ENCODE results near the gene SHE. TPM values are rescaled to one million over a fixed set of nuclear protein-coding genes. Genes with fewer than 3 reads are reported as not detected.
A peak's percentile ranks its signal among the peaks of the same experiment; 100 is the strongest.

Gene SHE
- total and polyA plus RNA-seq, 2 experiments from 2014 or later = 0.23 to 0.69 TPM

- Mint-ChIP-seq H3K27ac (no peak overlapping the region), H3K9me3 (no peaks in the 10 kb centered on the region), H3K4me1 (peaks cover 16% of the 10 kb centered on the region), H3K4me3 (no peak overlapping the region), H3K27me3 (ENCODE audit: insufficient read depth, low read depth, poor library complexity) (peaks cover 2% of the 10 kb centered on the region), H3K36me3 (ENCODE audit: low read depth) (no peaks in the 10 kb centered on the region)
- Histone ChIP-seq H3K9me2 (ENCODE audit: insufficient read depth) (no peaks in the 10 kb centered on the region), H3K4me3 (no peak overlapping the region), H3F3A (replicated peaks; ENCODE audit: low read depth) (no peaks in the 10 kb centered on the region), H3K27ac (ENCODE audit: low read depth) (no peak overlapping the region), H3K27me3 (ENCODE audit: insufficient read depth) (no peaks in the 10 kb centered on the region), H3K4me1 (ENCODE audit: insufficient read depth) (no peaks in the 10 kb centered on the region; the same call in 1 of the 2 replicates), H2AFZ (no peak overlapping the region), H3K36me3 (ENCODE audit: insufficient read depth) (no peaks in the 10 kb centered on the region), H3K4me2 (no peak overlapping the region), H3K79me2 (replicated peaks; ENCODE audit: insufficient read depth) (no peaks in the 10 kb centered on the region), H4K20me1 (replicated peaks; ENCODE audit: insufficient read depth) (no peaks in the 10 kb centered on the region)
- DNase-seq (ENCODE audit: low spot score) = peak; percentile 41
- peak; percentile 71 for ATAC-seq
- no peak for TF ChIP-seq JUNB (IDR thresholded peaks at IDR 0.05; ENCODE audit: unreplicated experiment)
- TF ChIP-seq CTCF (conservative IDR thresholded peaks at IDR 0.05; ENCODE audit: low read depth in 2 of 2) = peak; percentile 35 to 46; a peak in 3 of 4 replicates
These were observed 35.2 kb downstream of the SHE start for GRCh38 chr1:154466921-154467417.

GRCh38 chr1:154466206-154466605 is 36.0 kb downstream of the SHE start:
- H2AFZ ChIP-seq = no peak overlapping the region; the same call in 1 of the 2 replicates
- H3K36me3 Mint-ChIP-seq (ENCODE audit: low read depth) = no peaks in the 10 kb centered on the region
- no peaks in the 10 kb centered on the region for H3K79me2 ChIP-seq (replicated peaks; ENCODE audit: insufficient read depth)
- no peaks in the 10 kb centered on the region for H3K9me2 ChIP-seq (ENCODE audit: insufficient read depth)
- no peak overlapping the region for H3K4me3 ChIP-seq
- no peak overlapping the region for H3K27ac Mint-ChIP-seq
- peaks cover 16% of the 10 kb centered on the region for H3K4me1 Mint-ChIP-seq
- no peaks in the 10 kb centered on the region for H3K36me3 ChIP-seq (ENCODE audit: insufficient read depth)
- no peaks in the 10 kb centered on the region for H4K20me1 ChIP-seq (replicated peaks; ENCODE audit: insufficient read depth)
- H3K4me2 ChIP-seq = no peak overlapping the region
- H3K27me3 ChIP-seq (ENCODE audit: insufficient read depth) = no peaks in the 10 kb centered on the region
- H3K4me1 ChIP-seq (ENCODE audit: insufficient read depth) = no peaks in the 10 kb centered on the region; the same call in 1 of the 2 replicates
- no peaks in the 10 kb centered on the region for H3F3A ChIP-seq (replicated peaks; ENCODE audit: low read depth)
- H3K9me3 Mint-ChIP-seq = no peaks in the 10 kb centered on the region
- peaks cover 2% of the 10 kb centered on the region for H3K27me3 Mint-ChIP-seq (ENCODE audit: insufficient read depth, low read depth, poor library complexity)
- DNase-seq (ENCODE audit: low spot score) (no peak), ATAC-seq (no peak)
- H3K27ac ChIP-seq (ENCODE audit: low read depth) = no peak overlapping the region
- no peak overlapping the region for H3K4me3 Mint-ChIP-seq
- TF ChIP-seq ZNF331 (CRISPR knock-in tag; IDR thresholded peaks at IDR 0.05; ENCODE audit: low read depth) (no peak), ZNF462 (CRISPR knock-in tag; IDR thresholded peaks at IDR 0.05) (no peak), ETS1 (IDR thresholded peaks at IDR 0.05) (no peak), ZNF114 (CRISPR knock-in tag; IDR thresholded peaks at IDR 0.05) (no peak), CREB1 (CRISPR knock-in tag; IDR thresholded peaks at IDR 0.05; ENCODE audit: low read depth) (no peak), POLR2AphosphoS5 (IDR thresholded peaks at IDR 0.05; ENCODE audit: low read depth) (no peak), NANOG (IDR thresholded peaks at IDR 0.05; ENCODE audit: borderline replicate concordance) (no peak), CTCF (conservative IDR thresholded peaks at IDR 0.05; ENCODE audit: low read depth in 2 of 2) (no peak), STAT1 (IDR thresholded peaks at IDR 0.05; ENCODE audit: unreplicated experiment) (no peak), EZH2 (IDR thresholded peaks at IDR 0.05; ENCODE audit: low read depth, unreplicated experiment) (no peak), JUNB (IDR thresholded peaks at IDR 0.05; ENCODE audit: unreplicated experiment) (no peak)
